HG02970 (cell line): ENCODE data around the gene TTLL8.

Source experiments
- ATAC-seq: cut with Tn5 transposase; IDR thresholded peaks from one replicate; pipeline ENCODE4 v1.9.1; 2021; ENCODE audit warnings: mild to moderate bottlenecking, moderate library complexity, moderate number of reproducible peaks; ENCODE audit not compliant: unreplicated experiment, low FRiP score

TTLL8 gene

GRCh38 chr22:50045211-50046018 lies 12.7 kb downstream of the TTLL8 start:
- ATAC-seq: no peak

GRCh38 chr22:50044485-50045118 lies 13.5 kb downstream of the TTLL8 start:
- no peak for ATAC-seq

GRCh38 chr22:50041361-50042065 lies 16.6 kb downstream of the TTLL8 start:
- ATAC-seq: no peak

GRCh38 chr22:50040717-50041116 lies 17.4 kb downstream of the TTLL8 start:
- no peak for ATAC-seq

- ATAC-seq: no peak
These were observed 18.2 kb downstream of the TTLL8 start for GRCh38 chr22:50039669-50040443.

- no peak for ATAC-seq
These were observed 21.9 kb downstream of the TTLL8 start for GRCh38 chr22:50035976-50036724.

GRCh38 chr22:50035131-50035881 lies 22.8 kb downstream of the TTLL8 start:
- ATAC-seq: no peak

- ATAC-seq: no peak
These were observed 23.7 kb downstream of the TTLL8 start for GRCh38 chr22:50034126-50035081.

GRCh38 chr22:50032941-50033601 lies 25.0 kb downstream of the TTLL8 start:
- no peak for ATAC-seq

- no peak for ATAC-seq
These were observed 25.8 kb downstream of the TTLL8 start for GRCh38 chr22:50032109-50032871.

- ATAC-seq: no peak
These were observed 26.7 kb downstream of the TTLL8 start for GRCh38 chr22:50031189-50032091.

GRCh38 chr22:50030297-50031188 lies 27.6 kb downstream of the TTLL8 start:
- ATAC-seq: no peak

GRCh38 chr22:50027639-50028537 lies 30.2 kb downstream of the TTLL8 start:
- ATAC-seq: no peak

- no peak for ATAC-seq
These were observed 32.1 kb downstream of the TTLL8 start for GRCh38 chr22:50025993-50026392.
